GM18498 (cell line): Measurements from ENCODE around the gene FAM222A.

Source experiments
- ATAC-seq: cut with Tn5 transposase; IDR thresholded peaks from one replicate; pipeline ENCODE4 v1.9.1; 2021; ENCODE audit warnings: mild to moderate bottlenecking, moderate library complexity; ENCODE audit not compliant: unreplicated experiment

Gene FAM222A

DNA sequence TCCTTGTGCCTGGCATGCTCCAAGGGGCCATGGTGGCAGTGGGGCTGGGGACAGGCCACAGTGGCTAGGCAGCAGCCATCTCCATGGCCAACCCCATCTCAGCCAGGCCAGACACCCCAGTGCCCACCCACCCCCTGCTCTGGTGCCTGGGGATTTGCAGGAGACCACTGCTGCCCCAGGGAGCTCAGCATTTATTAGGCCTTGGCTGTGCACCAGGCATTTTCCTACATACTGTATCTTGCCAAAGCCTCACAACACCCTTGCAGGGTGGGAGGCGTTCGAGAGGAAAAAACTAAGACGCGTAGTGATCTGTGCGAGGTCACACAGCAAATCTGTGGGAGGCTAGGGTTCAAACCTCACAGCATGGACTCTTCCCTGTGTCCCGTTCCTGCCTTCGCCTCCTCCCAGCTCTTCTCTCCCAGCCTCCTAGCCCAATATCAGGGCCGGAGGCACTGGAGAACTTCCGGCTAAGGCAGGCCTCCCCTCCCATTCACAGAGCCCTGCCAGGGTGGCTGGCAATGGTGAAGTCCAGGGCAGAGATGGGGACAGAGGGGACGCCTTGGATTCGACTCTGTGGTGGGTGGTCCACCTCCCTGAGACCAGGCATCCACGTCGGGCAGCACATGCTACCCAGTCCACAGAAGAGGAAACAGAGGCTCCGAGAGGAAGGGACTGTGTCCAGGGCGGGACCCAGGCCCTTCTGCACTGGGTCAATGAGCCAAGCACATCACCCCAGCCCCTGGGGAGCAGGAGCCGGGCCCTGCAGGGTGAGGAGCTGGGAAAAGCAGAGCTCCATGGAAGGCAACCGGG is 57.4 kb downstream of the FAM222A start:
- no peak for ATAC-seq

DNA sequence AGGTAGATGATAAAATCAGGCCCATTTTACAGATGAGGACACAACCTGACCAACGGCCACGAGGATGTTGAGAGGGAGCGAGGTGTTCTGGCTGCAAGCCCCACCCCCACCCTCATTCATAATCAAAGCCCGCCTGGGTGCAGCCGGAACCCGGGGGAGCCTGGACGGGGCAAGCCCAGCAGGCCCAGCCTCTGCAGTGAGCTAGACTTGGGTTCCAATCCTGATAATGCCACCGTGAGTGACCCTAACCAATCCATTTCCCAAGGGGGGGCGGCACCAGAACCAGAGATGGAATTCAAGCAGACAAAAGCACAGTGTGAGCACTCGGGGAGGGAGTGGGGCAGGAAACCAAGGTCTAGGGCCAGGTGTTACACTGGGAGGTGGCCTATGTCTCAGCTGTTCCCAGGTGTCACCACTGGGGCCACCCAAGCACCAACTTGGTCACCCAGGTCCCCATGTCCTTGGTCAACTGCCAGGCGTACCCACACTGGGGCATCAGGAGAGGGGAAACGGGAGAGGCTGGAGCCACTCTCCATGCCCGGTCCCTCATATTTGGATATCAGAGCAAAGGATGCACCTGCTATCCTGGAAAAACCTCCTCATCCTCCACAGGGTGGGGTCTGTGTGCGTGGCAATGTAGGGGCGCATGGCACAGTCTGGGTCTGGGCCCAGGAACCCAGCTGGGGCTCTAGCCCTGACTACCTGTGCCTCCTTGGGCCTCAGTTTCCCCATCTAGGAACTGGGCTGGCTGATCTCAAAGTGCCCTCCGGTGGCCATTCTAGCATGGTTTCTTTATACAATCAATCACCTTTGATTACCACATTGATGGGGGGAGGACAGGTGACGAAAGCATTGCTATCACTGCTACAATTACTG is 58.4 kb downstream of the FAM222A start:
- ATAC-seq = no peak

DNA sequence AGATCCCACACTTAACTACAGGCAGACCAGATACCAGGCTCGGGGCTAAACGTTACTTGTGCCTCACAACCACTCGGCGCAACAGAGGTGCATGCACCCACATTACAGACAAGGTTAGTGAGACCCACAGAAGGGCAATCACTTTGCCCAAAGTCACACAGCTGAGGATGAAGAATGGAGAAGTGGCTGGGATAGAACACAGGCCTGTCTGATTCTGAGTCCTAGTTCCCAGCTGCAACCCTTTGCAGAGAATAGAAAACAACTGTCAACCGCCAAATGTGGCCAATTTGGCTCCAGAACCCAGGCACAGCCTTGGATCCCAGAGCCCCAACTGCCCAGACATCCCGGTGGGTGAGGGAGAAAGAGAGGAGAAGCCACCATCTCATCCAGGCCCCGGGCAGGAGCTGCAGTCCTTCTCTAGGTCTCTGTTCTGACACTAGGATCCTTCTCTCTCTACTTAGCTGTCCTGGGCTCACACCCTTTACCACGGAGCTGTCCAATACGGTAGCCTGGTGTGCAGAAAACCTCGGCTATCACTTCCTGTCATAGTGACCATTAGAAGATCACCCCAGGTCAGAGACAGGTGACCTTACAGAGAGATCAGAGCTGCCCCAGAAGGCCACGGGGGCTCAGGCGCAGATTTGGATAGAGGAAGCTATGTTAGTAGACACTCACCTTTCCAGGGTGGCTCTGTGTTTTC is 59.1 kb downstream of the FAM222A start:
- ATAC-seq = no peak

DNA sequence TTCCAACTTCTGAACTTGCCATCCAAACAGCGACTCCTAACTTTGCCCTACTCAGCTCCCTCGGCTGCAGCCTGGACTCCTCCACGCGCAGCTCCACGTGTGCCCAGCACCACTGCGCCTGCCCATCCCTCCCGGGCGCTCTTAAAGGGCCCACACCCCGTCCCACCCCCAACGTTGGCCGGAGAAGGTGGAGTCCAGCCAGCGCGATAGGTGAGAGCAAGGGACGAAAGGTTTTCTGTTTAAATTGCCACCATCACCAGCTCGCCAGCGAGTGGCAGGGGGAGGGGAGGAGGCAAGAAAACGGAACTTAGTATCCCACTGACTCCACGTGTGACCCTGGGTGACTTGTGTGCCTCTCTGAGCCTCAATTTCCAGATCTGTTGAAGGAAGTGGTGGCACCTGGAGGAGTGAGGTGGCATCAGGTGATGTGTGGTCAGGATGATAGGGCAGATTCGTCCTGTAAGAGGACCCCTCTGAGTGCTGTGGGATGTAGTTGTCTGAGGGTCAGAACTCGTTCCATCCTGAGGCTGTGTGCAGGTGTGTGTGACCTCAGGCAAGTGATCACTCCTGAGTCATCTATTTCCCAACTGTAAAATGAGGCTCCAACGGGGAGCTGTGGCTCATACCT is 59.9 kb downstream of the FAM222A start:
- no peak for ATAC-seq

DNA sequence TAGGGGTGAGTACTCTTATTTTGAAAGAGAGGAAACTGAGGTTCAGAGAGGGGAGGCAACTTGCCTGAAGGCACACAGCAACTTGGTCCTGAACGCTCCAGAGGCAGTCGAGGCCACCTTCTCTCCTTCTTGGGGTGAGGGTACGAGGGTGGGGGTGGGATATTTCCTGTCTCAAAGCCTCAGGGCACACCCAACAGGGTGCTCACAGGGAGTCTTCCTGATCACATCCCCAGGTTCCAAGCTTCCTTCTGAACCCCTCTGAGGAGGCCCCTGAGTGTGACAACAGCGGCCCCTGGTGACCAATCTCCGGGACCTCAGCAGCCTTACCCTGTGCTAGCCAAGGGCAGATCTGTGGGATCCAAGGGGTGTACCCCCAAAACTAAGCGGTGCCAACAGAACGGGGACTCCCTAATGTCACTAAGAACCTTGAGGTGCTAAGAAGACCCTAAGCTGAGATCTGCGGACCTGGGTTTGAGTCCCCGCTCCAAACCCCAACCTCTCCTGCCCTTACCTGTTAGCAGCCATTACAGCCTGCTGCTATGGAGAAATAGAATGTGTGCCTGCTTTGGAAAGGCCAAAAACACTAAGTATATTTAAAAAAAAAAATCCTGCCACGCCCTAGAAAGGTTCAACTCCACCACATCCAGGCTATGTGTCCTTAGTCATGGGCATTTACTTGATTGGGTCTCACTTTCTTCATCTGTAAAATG is 61.7 kb downstream of the FAM222A start:
- ATAC-seq = no peak

DNA sequence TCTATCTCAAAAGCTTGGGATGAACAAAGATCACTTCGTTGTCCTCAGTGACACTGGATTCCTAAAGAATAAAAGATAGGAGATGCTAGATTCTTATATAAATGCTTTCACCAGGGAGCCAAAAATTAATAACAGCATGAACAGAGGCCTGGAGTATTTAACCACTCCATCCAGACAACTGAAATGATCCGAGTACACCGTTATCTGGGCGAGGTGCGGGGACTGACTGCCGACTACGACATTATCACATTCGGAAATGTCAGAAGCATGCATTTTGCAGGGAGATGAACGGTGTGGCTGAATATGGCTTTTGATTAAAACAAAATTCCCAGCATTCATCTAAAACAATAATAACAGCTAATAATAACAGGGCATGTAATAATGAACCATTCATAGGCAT is 63.0 kb downstream of the FAM222A start:
- no peak for ATAC-seq

DNA sequence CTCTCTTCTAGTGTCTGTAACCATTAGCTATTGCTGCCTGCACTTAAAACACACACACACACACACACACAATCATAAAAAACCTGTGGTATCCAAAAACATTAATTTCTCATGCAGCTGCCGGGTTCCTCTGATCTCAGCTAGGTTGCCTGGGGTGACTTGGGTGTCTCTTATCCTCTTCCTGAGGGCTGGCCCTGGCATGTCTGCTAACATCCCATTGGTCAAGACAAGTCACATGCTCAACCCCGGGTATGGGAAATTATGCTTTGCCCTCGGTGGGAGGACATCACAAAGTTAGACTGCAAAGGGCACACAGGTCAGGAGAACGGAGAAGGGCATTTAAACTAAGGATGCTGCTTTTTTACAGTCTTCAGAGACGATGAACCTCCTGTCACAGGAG is 63.9 kb downstream of the FAM222A start:
- no peak for ATAC-seq

DNA sequence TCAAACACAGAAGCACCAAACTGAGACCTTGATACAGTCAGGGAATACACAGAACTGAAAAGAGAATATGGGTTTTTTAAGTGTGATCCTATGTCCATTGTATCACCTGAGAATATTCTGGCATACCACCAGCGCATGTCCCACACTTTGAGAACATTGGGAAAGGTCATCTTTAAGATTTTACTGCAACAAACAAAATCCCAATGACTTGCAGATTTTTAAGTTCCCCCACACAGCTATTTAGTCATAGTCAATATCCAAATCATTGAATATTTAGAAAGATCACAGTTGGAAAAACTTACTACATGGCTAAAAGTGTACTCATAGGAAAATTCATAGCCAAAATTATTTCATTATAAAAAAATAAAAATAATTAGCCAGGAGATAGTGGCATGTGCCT is 65.1 kb downstream of the FAM222A start:
- no peak for ATAC-seq

DNA sequence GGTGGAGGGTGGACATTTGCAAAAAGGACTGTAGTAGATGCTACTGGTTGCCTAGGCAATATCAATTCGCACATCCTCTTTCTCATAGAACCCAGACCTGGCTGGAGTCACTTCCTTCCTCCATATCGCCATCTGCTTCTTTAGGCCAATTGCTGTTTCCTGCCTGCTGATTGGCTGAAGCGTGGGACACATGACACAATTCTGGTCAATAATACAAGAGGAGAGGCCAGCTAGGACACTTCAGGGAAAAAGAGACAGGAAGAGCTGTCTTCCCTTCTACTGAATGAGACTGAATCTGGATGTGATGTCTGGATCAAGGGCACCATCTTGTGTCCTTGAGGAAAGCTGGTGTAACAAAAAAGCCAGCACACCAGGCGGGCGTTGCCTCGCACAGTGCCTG is 65.8 kb downstream of the FAM222A start:
- no peak for ATAC-seq

DNA sequence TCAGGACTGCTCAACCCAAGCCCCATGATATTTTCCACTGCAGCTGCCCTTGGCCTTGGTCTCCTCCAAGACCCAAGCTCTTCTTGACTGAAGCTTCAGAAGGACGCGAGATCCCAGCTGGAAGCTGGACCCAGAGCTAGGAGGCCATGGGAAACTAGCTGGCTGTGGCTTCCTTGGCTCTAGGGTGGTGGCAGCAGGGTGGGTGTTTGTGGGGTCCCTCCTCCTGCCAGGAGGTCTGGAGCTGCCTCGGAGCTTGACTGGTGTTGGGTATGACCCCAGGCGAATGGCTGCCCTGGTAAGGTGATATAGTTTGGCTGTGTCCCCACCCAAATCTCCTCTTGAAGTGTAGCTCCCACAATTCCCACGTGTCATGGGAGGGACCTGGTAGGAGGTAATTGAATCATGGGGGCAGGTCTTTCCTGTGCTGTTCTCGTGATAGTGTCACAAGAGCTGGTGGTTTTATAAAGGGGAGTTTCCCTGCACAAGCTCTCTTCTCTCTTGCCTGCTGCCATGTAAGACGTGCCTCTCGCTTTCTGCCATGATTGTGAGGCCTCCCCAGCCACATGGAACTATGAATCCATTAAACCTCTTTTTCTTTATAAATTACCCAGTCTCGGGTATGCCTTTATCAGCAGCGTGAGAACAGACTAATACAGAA is 68.2 kb downstream of the FAM222A start:
- ATAC-seq = no peak

DNA sequence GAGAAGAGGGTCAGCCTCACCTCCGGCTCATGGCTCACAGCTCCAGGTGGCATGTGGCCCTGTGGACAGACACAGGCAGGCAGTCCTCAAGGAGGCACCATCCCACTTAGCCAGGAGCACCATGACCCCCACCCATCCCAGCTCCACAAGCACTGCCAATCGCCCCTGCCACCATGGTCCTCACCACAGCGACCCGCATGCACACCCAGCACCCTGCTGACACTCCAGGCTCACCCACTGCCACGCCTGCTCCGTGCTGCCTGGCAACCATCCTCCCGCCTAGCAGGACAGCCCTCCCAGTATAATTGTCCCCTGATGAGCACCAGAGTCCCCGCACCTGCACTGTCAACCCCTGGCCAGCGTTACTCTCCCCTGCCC is 68.7 kb downstream of the FAM222A start:
- ATAC-seq = no peak

DNA sequence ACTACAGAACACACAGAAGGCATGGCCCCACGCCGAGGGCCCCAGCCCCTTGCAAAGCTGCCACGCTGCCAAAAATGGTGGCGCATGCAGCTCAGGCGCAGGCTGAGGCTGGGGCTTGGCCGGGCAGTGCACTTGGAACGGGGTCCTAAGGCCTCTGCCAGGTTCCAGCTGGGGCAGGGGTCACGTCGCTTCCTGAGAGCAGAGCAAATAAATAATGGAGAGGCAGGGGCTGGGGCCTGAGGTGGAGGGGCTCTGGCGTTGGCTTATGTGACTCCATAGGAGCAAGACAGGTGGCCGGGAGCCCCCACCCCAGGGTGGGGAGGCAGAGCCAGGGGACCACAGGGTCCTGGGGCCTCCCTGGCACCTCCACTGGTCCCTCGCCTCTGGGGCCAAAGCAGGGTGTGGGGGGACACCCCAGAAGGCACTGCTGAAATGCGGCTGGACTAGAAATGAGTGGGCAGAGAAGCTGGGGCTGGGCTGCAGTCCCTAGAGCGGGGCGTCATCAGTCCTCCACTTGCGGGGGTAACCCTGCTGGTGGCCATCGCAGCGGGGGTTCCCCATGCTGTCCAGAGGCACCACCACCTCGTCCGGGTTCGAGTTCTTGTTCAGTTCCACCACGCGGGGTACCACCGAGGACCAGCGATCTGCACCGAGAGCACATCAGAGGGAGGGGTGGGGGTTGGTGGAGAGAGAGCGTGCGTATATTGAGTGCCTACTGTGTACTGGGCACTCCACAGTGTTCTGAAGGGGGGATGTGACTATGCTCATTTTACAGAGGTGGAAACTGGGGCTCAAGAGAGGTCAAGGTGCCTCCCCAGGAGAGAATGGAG is 69.7 kb downstream of the FAM222A start:
- no peak for ATAC-seq

DNA sequence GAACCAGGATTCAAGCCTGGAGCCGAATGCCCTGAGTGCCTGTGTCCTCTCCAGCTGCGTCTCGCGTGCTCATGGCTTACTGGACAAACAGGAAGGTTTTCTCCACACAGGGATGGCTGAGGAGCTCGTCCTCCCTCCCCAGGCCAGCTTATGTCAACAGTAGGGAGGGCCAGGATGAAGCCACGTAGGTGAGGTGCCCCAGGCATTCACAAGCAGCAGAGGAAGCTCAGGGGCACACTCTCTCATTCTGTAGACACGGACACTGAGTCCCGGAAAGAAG is 70.3 kb downstream of the FAM222A start:
- no peak for ATAC-seq

DNA sequence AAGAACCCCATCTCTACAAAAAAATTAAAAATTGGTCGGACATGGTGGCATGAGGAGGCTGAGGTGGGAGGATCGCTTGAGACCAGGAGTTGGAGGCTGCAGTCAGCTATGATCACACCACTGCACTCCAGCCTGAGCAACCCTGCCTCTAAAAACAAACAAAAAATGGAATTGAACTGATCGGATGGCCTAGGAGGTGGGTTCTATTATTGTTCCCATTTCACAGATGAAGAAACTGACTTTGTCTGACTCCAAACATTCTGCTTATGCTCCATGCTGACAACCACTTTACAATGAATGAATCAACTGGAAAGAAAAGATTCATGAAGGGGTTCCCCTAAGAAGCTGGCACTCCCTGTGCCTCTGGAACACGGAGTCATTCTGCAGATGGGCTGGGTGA is 72.2 kb downstream of the FAM222A start:
- ATAC-seq = no peak

DNA sequence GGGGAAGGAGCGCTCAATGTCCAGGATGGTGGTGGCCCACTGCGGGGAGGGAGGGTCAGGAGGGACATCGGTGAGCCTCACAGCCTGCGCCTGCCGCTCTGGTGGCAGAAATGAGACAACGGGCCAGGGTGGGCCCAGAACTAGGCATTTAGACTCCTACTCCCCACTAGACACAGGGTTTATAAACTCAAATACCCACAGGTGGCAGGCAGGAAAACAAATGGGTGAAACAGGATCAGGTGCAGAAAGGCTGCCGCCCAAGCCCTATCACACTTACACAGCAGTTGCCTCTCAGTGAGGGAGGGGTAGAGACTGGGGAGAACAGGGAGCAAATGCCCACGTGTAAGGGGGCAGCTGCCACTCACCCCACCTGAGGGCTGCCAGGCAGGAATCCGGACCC is 73.2 kb downstream of the FAM222A start:
- ATAC-seq = no peak

DNA sequence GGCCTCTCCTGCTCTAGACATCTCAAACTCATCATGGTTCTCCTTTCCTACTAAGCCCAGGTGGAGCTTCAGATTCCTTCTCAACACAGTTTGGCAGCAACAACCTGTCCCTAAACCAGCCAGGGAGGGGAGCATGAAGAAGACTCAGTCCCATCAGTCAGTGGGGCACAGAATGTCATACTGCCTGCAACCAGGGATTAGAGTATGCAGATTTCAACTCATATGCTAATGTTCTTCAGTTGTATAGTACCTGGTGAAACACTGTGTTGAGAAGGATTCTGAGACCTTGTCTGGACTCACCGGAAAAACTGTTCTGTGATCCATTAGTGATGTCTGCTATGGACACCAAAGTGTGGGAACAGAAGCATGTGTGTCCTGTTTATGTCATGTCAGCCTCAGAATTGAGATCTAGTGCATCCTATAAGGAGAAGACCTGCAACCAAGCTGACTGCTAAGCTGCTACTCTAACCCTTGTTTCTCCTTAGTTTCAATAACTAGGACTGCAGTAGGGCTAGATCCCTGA is 76.0 kb downstream of the FAM222A start:
- no peak for ATAC-seq

DNA sequence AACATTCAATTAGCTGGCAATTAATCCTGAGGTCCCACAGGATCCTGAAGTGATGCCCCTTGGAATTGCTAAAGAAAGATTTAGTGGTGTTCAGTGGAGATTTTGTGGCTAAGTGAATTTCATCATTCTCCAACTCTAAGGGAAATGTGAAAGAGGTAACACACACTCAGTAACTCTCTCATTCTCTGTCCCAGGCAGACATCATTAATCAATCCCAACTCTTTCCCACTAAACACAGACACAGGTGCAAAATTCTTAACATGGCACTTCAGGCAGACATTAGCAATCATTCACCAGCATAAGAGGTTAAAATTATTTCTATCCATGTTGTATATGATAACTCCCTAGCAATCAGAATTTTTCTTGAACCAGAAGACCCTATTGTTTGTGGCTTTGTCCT is 79.4 kb downstream of the FAM222A start:
- ATAC-seq = no peak

DNA sequence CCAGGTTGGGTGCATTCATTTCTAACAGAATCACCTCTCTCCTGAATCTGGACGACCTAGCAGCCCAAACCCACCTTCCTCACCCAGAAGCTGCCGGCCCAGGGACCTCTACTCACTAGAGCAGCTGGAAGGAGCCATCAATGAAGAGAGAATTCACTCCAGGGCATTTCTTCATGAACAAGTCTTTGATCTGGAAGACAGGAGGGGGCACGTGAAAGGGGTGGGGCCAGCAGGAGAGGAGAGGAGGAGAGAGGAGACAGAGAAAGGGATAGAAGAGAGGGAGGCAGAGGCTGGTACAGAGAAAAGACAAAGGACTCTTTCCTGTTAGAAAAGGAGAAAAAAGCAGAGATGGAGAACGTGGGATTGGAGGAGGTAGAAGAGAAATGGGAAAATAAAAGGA is 79.8 kb downstream of the FAM222A start:
- no peak for ATAC-seq

DNA sequence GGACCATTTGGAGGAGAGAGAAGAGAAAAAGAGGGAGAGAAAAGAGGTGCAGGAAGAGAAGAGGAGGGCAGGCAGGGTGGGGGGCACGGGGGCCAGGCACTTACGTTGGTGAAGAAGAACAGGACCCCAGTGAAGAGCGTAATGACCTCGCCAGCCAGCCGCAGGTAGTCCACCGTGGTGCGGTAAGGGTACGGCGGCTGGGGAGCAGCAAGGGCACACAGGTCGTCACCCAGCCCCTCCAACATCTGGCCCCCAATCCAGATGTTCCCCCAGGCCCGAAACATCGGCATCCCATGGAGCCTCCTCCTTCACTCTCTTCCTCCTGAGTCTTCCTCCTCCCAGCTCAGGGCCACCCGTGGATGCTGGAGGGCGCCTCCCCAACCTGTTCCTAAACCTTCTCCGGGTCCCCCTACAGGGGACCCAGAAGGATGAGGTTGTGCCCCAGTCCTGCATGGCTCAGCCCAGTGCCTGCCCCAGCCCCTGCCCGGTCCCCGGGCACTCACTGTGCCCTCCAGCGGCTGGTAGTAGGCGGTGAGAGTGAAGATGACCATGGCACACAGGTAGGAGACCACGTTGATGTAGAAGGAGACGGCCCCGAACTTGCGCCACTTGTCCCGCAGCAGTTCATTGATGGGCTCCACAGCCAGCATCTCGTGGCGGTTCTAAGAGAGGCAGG is 80.3 kb downstream of the FAM222A start:
- ATAC-seq = no peak
